ENCODE measurements around the gene HES6.

Gene HES6

DNA sequence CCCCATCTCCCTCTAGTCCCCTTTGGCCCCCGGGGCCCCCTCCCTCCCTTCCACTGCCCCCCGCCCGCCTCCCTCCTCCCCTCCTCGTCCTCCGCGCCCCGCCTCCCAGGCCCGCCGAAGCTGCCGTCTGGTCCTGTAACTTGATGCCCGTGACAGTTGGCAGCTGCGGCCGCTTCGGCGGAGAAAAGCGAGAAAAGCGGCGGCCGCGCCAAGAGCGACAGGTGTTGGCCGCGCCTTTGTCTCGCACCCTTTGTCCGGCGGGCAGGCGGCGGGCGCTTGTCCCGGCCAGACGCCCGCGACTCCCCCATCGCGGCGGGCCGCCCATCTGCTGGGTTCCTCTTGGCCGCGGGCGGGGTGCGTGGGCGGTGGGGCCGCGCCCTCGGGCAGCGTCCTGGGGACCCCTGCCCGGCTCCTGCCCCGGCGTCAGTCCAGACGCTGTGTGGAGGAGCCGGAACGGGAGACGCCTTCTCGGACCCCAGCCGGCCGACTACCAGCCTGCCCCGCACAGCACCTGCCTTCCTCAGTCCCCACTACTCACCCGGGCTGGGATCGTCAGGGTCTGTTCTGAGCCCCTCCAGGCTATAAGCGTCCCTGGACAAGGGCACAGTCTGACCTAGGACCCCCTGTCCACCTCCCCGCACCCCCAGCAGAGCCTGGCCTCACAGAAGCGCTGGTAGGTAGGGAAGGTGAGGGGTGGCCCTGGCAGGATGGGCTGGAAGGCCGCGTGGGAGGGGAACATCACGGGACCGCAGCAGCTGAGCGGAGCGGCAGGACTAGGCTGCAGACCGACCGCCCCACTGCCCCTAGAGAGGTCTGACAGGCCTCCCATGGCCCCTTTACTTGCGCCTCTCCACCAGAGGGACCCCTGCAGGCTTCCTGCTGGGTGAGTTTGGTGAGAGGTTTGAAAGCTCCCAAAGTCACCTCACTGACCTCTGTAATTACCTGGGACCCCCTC lies 1.2 kb upstream of the HES6 start:
- in situ Hi-C loops (cut with HindIII; ENCODE audit: low sequenced_read_pairs) = no loop called here

DNA sequence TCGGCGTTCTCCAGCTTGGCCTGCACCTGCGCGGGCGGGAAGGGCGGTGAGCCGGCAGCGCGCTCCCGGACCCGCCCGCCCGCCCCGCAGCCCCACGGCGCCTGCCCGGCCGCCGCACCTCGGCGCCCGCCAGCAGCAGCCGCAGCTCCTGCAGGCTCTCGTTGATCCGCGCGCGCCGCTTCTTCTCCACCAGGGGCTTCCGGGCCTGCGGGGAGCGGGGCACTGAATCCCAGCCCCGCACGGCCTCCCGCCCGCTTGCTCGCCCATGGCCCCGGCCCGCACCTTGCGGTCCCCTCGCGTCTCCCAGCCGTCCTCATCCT lies 335 bp downstream of the HES6 start:
- in situ Hi-C loops (cut with HindIII; ENCODE audit: low sequenced_read_pairs) = no loop called here
- TF ChIP-seq, protein P1, sequence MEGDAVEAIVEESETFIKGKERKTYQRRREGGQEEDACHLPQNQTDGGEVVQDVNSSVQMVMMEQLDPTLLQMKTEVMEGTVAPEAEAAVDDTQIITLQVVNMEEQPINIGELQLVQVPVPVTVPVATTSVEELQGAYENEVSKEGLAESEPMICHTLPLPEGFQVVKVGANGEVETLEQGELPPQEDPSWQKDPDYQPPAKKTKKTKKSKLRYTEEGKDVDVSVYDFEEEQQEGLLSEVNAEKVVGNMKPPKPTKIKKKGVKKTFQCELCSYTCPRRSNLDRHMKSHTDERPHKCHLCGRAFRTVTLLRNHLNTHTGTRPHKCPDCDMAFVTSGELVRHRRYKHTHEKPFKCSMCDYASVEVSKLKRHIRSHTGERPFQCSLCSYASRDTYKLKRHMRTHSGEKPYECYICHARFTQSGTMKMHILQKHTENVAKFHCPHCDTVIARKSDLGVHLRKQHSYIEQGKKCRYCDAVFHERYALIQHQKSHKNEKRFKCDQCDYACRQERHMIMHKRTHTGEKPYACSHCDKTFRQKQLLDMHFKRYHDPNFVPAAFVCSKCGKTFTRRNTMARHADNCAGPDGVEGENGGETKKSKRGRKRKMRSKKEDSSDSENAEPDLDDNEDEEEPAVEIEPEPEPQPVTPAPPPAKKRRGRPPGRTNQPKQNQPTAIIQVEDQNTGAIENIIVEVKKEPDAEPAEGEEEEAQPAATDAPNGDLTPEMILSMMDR (IDR thresholded peaks at IDR 0.05; ENCODE audit: low read depth, low read length, missing control alignments) = no peak
- no peak for DNase-seq (ENCODE audit: low read depth)
- H3K4me3 ChIP-seq (ENCODE audit: low read depth, low read length) = peak overlapping the region; percentile 44

More for the DNA sequence above, 1.2 kb upstream of the HES6 start:
- TF ChIP-seq, protein P1 (IDR thresholded peaks at IDR 0.05; ENCODE audit: low read depth, low read length, missing control alignments) = no peak
- H3K4me3 ChIP-seq (ENCODE audit: low read depth, low read length) = no peak overlapping the region
- DNase-seq (ENCODE audit: low read depth) = no peak

DNA sequence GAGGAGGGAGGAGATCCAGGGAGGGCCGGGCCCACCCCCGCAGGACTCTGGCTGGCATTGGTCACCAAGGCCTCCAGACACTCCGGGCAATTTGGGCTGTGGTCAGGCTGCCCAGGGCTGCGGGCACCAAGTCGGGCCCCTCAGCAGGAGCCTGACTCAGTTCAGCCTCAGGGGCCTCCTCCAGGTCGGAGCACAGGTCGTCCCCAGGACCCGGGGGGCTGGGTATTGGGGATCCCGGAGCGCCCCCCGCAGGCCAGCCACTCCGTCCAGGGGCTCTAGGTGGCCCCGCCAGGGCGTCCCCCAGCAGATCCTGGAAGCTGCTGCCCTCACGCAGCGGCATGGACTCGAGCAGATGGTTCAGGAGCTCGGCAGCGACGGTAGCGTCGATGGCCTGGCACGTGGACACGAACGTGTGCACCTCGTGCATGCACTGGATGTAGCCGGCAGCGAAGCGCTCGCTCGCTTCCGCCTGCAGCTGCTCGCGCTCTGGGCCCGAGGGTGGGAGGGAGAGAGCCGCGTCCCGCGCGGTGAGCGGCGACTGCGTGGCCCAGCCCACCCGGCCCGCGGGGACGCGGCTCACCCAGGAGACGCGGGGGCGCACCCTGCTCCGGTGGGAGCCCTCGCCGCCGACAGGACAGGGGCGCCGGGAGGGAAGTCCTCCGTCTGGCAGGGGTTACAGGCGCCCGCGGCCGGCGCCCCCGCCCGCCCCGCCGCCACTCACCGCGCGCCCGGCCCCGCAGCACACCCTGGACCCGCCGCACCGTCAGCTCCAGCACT lies 884 bp downstream of the HES6 start:
- no peak for DNase-seq (ENCODE audit: low read depth)
- in situ Hi-C loops (cut with HindIII; ENCODE audit: low sequenced_read_pairs) = no loop called here
- no peak overlapping the region for H3K4me3 ChIP-seq (ENCODE audit: low read depth, low read length)
- TF ChIP-seq, protein P1 (IDR thresholded peaks at IDR 0.05; ENCODE audit: low read depth, low read length, missing control alignments) = no peak

DNA sequence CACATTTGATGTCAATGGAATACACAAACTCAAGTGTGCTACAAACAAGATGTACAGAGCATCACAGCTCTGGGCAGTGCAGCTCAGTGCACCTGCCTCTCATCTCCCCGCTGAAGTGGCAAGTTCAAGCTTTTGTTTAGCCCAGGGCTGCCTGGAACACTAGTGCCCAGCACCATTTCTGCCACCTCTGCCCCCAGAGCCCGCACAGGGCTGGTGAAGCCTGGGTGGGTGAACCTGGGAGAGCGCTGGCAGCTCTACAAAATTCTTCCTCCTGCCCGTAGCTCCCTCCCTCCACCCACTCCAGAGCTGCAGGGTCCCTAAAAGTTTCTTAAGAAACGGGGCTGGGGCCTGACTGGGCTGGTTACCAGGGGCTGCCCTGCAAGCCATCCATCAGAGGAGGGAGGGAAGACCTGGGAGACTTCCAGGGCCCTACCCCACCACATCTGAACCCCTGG lies 1.5 kb downstream of the HES6 start:
- H3K4me3 ChIP-seq (ENCODE audit: low read depth, low read length) = no peak overlapping the region
- TF ChIP-seq, protein P1 (IDR thresholded peaks at IDR 0.05; ENCODE audit: low read depth, low read length, missing control alignments) = no peak
- in situ Hi-C loops (cut with HindIII; ENCODE audit: low sequenced_read_pairs) = no loop called here

DNA sequence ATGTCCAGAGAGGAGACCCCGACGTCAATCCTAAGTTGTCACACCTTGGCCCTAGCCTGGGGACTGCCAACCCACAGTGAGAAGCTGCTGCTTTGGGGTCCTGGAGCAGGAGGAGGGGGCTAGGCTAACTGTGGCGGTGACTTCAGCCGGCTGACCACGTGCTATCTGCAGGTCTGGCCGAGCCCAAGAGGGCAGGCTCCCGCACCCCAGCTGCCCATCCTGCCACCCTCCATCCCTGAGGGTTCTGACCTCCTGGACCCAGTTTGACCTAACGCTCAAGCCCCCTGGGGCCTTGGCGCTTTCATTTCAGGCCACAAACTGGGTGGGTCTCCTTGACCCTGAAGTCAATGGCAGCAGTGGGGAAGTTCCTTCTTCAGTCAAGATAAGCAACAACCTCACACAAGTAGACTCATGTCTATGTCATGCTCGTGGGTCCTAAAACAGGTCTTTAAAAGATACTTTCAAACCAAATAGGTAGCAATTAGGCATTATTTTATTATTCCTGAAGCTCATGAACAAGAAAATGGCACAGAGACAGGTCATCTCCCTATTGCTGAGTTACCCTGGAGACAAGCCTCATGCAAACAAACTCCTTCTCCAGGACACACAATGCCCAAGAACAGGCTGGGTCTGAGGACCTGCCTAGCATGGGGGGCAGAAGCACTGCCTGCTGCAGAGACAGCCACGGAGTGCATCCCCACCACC lies 2.3 kb downstream of the HES6 start:
- TF ChIP-seq, protein P1 (IDR thresholded peaks at IDR 0.05; ENCODE audit: low read depth, low read length, missing control alignments) = no peak
- DNase-seq (ENCODE audit: low read depth) = no peak
- in situ Hi-C loops (cut with HindIII; ENCODE audit: low sequenced_read_pairs) = no loop called here
- no peak overlapping the region for H3K4me3 ChIP-seq (ENCODE audit: low read depth, low read length)

More for the DNA sequence above, 1.5 kb downstream of the HES6 start:
- no peak for DNase-seq (ENCODE audit: low read depth)

DNA sequence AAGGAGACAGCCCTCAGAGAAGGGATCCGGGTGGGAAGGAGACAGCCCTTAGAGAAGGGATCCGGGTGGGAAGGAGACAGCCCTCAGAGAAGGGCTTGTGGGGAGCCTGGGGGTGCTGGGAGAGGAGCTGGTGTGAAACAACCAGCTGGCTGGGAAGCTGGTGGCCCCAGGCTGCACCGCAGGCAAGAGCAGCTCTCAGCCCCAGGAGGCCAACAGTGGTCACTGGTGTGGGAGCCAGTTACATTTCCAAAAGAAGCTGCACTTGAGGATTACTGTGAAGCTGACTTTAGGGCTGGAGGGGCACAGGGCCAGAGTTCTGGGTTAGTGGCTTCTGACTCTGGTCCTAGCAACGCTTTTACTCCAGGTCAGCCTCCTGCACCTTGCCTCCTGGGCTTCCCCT lies 3.3 kb downstream of the HES6 start:
- in situ Hi-C loops (cut with HindIII; ENCODE audit: low sequenced_read_pairs) = no loop called here
- TF ChIP-seq, protein P1 (IDR thresholded peaks at IDR 0.05; ENCODE audit: low read depth, low read length, missing control alignments) = no peak
- DNase-seq (ENCODE audit: low read depth) = no peak
- H3K4me3 ChIP-seq (ENCODE audit: low read depth, low read length) = no peak overlapping the region
